Trophoblast cell (in vitro differentiated cells and primary cell): Measurements from ENCODE around the gene ARL8B.

Source experiments
- DNase-seq, 2 donors: peaks; one replicate each; pipeline ENCODE4 v3.0.0-alpha.2; 2016
- H2AFZ ChIP-seq: 2 replicates; pipeline ENCODE4 v1.6.1; 2013; ENCODE audit warnings: low read length, moderate library complexity, mild to moderate bottlenecking; ENCODE audit not compliant: insufficient read depth, poor library complexity
- H2AK5ac ChIP-seq: 2 replicates; pipeline ENCODE4 v1.6.1; 2013; ENCODE audit warnings: mild to moderate bottlenecking, low read length
- H2BK120ac ChIP-seq: 2 replicates; pipeline ENCODE4 v1.6.1; 2013; ENCODE audit warnings: low read length, mild to moderate bottlenecking, moderate library complexity; ENCODE audit not compliant: insufficient read depth, poor library complexity
- H2BK12ac ChIP-seq: 2 replicates; pipeline ENCODE4 v1.6.1; 2013; ENCODE audit warnings: mild to moderate bottlenecking, low read length, moderate library complexity
- H2BK5ac ChIP-seq: 2 replicates; pipeline ENCODE4 v1.6.1; 2013; ENCODE audit warnings: low read length, low read depth, moderate library complexity, mild to moderate bottlenecking; ENCODE audit not compliant: poor library complexity
- H3K14ac ChIP-seq: 2 replicates; pipeline ENCODE4 v1.6.1; 2013; ENCODE audit warnings: mild to moderate bottlenecking, low read length
- H3K18ac ChIP-seq: 2 replicates; pipeline ENCODE4 v1.6.1; 2013; ENCODE audit warnings: mild to moderate bottlenecking, low read length
- H3K23ac ChIP-seq: 2 replicates; pipeline ENCODE4 v1.6.1; 2013; ENCODE audit warnings: low read length
- H3K27ac ChIP-seq: 2 replicates; pipeline ENCODE4 v1.5.1; 2013; ENCODE audit warnings: low read depth, mild to moderate bottlenecking, inconsistent platforms, low read length, moderate library complexity
- H3K27me3 ChIP-seq: 2 replicates; pipeline ENCODE4 v1.6.1; 2013; ENCODE audit warnings: inconsistent platforms, mild to moderate bottlenecking, low read length, moderate library complexity; ENCODE audit not compliant: insufficient read depth
- H3K36me3 ChIP-seq, 2 experiments: 1 replicate in 1 of 2; 2 replicates in 1 of 2; pipeline ENCODE4 v1.6.1; 2013; ENCODE audit warnings: low read length in 2 of 2, mild to moderate bottlenecking in 2 of 2, moderate library complexity in 1 of 2; ENCODE audit not compliant: insufficient read depth in 2 of 2, control insufficient read depth in 1 of 2
- H3K4ac ChIP-seq: 2 replicates; pipeline ENCODE4 v1.6.1; 2013; ENCODE audit warnings: low read depth, mild to moderate bottlenecking, low read length, moderate library complexity
- H3K4me1 ChIP-seq, 2 experiments: 1 replicate in 1 of 2; 2 replicates in 1 of 2; pipeline ENCODE4 v1.6.1; 2013; ENCODE audit warnings: low read length in 2 of 2, mild to moderate bottlenecking in 2 of 2, moderate library complexity in 1 of 2; ENCODE audit not compliant: insufficient read depth in 2 of 2, control insufficient read depth in 1 of 2
- H3K4me2 ChIP-seq: 2 replicates; pipeline ENCODE4 v1.6.1; 2013; ENCODE audit warnings: inconsistent platforms, mild to moderate bottlenecking, low read length, moderate library complexity
- H3K4me3 ChIP-seq: 2 replicates; pipeline ENCODE4 v1.5.1; 2013; ENCODE audit warnings: mild to moderate bottlenecking, low read depth, low read length, inconsistent platforms
- H3K79me1 ChIP-seq: one replicate; pipeline ENCODE4 v1.6.1; 2013; ENCODE audit warnings: low read length
- H3K79me2 ChIP-seq: 2 replicates; pipeline ENCODE4 v1.6.1; 2013; ENCODE audit warnings: low read length, mild to moderate bottlenecking; ENCODE audit not compliant: control insufficient read depth, insufficient read depth, poor library complexity
- H3K9ac ChIP-seq: 2 replicates; pipeline ENCODE4 v1.6.1; 2013; ENCODE audit warnings: mild to moderate bottlenecking, low read length
- H3K9me3 ChIP-seq: 2 replicates; pipeline ENCODE4 v1.6.1; 2013; ENCODE audit warnings: low read depth, mild to moderate bottlenecking, control low read depth, inconsistent platforms, low read length; ENCODE audit not compliant: insufficient read depth
- H4K12ac ChIP-seq: 2 replicates; pipeline ENCODE4 v1.6.1; 2013; ENCODE audit warnings: low read depth, mild to moderate bottlenecking, low read length, moderate library complexity
- H4K8ac ChIP-seq: 2 replicates; pipeline ENCODE4 v1.6.1; 2013; ENCODE audit warnings: low read depth, mild to moderate bottlenecking, low read length, moderate library complexity
- H4K91ac ChIP-seq: one replicate; pipeline ENCODE4 v1.6.1; 2013; ENCODE audit warnings: low read depth, mild to moderate bottlenecking, low read length, moderate library complexity
- WGBS: extraction: QIAGEN DNeasy Blood & Tissue Kit; methylation state at CpG from one replicate; pipeline ENCODE4 v1.1.7; 2013; ENCODE audit warnings: missing lambda C conversion rate; ENCODE audit not compliant: insufficient read length, insufficient coverage; ENCODE audit errors: extremely low coverage; 5-methylcytosine and 5-hydroxymethylcytosine counted together

Gene ARL8B

GRCh38 chr3:5217824-5218595, 95.9 kb downstream of the ARL8B start:
- peaks cover 32 to 47% of the 10 kb centered on the region in 2 experiments for H3K36me3 ChIP-seq
- H3K9ac ChIP-seq, result no peak overlapping the region
- H2BK5ac ChIP-seq, result no peak overlapping the region
- no peaks in the 10 kb centered on the region for H3K79me1 ChIP-seq
- H3K4me2 ChIP-seq, result no peak overlapping the region
- no peak overlapping the region for H3K23ac ChIP-seq
- H3K79me2 ChIP-seq, result no peaks in the 10 kb centered on the region
- no peaks in the 10 kb centered on the region for H3K4me1 ChIP-seq
- no peak overlapping the region for H4K12ac ChIP-seq
- H3K27me3 ChIP-seq, result no peaks in the 10 kb centered on the region
- no peak overlapping the region for H3K4me3 ChIP-seq
- H3K14ac ChIP-seq, result no peak overlapping the region
- H3K18ac ChIP-seq, result no peak overlapping the region
- whole genome bisulfite sequencing, result no CpG with 5 or more reads among the region's 9 CpGs
- DNase-seq, result no peak
- no peak overlapping the region for H2BK120ac ChIP-seq
- no peak overlapping the region for H2BK12ac ChIP-seq
- H2AFZ ChIP-seq, result no peak overlapping the region
- no peak overlapping the region for H3K4ac ChIP-seq
- no peak overlapping the region for H4K8ac ChIP-seq
- no peak overlapping the region for H4K91ac ChIP-seq
- no peaks in the 10 kb centered on the region for H3K9me3 ChIP-seq
- H3K27ac ChIP-seq, result no peak overlapping the region
- H2AK5ac ChIP-seq, result no peak overlapping the region

- H3K4me3 ChIP-seq, result no peak overlapping the region
- no peak overlapping the region for H2BK5ac ChIP-seq
- no peak overlapping the region for H3K4me2 ChIP-seq
- H3K14ac ChIP-seq, result no peak overlapping the region
- H3K4ac ChIP-seq, result no peak overlapping the region
- H3K79me1 ChIP-seq, result no peaks in the 10 kb centered on the region
- no peak overlapping the region for H3K18ac ChIP-seq
- no peaks in the 10 kb centered on the region for H3K27me3 ChIP-seq
- no peak overlapping the region for H4K12ac ChIP-seq
- H2AK5ac ChIP-seq, result no peak overlapping the region
- H3K27ac ChIP-seq, result no peak overlapping the region
- no peak overlapping the region for H4K91ac ChIP-seq
- WGBS, result no CpG with 5 or more reads among the region's 5 CpGs
- H3K9me3 ChIP-seq, result no peaks in the 10 kb centered on the region
- no peak overlapping the region for H4K8ac ChIP-seq
- H2AFZ ChIP-seq, result no peak overlapping the region
- H3K23ac ChIP-seq, result no peak overlapping the region
- DNase-seq, result peak; percentile 69 to 85
- H3K79me2 ChIP-seq, result no peaks in the 10 kb centered on the region
- no peak overlapping the region for H2BK12ac ChIP-seq
- no peaks in the 10 kb centered on the region for H3K4me1 ChIP-seq
- H2BK120ac ChIP-seq, result no peak overlapping the region
- H3K9ac ChIP-seq, result no peak overlapping the region
- peaks cover 27 to 39% of the 10 kb centered on the region in 2 experiments for H3K36me3 ChIP-seq
Measured at GRCh38 chr3:5218815-5219214, 96.7 kb downstream of the ARL8B start.

- Histone ChIP-seq H2AFZ (no peak overlapping the region), H2AK5ac (no peak overlapping the region), H2BK12ac (no peak overlapping the region)
Measured at GRCh38 chr3:5219216-5219615, 97.1 kb downstream of the ARL8B start.

GRCh38 chr3:5220193-5220592, 98.1 kb downstream of the ARL8B start:
- no peak overlapping the region for H3K4ac ChIP-seq
- H2BK5ac ChIP-seq, result no peak overlapping the region
- no peak overlapping the region for H3K27ac ChIP-seq
- H3K36me3 ChIP-seq, result peaks cover 17 to 27% of the 10 kb centered on the region in 2 experiments
- H2AK5ac ChIP-seq, result no peak overlapping the region
- no peak overlapping the region for H2BK12ac ChIP-seq
- no peak overlapping the region for H3K4me2 ChIP-seq
- H3K18ac ChIP-seq, result no peak overlapping the region
- no peak overlapping the region for H4K12ac ChIP-seq
- no peak overlapping the region for H3K4me3 ChIP-seq
- WGBS, result no CpG with 5 or more reads among the region's 5 CpGs
- DNase-seq, result no peak
- no peak overlapping the region for H4K91ac ChIP-seq
- no peak overlapping the region for H3K23ac ChIP-seq
- H3K9me3 ChIP-seq, result no peaks in the 10 kb centered on the region
- no peaks in the 10 kb centered on the region for H3K27me3 ChIP-seq
- H2AFZ ChIP-seq, result no peak overlapping the region
- H3K9ac ChIP-seq, result no peak overlapping the region
- no peaks in the 10 kb centered on the region for H3K79me2 ChIP-seq
- H3K79me1 ChIP-seq, result no peaks in the 10 kb centered on the region
- no peaks in the 10 kb centered on the region for H3K4me1 ChIP-seq
- H3K14ac ChIP-seq, result no peak overlapping the region
- H4K8ac ChIP-seq, result no peak overlapping the region
- H2BK120ac ChIP-seq, result no peak overlapping the region

More at GRCh38 chr3:5219216-5219615, 97.1 kb downstream of the ARL8B start:
- Histone ChIP-seq H3K79me1 (no peaks in the 10 kb centered on the region), H3K4me1 (no peaks in the 10 kb centered on the region), H3K23ac (no peak overlapping the region), H2BK120ac (peak overlapping the region; percentile 44), H4K91ac (no peak overlapping the region), H3K18ac (no peak overlapping the region), H3K4me3 (no peak overlapping the region), H3K36me3 (peaks cover 24 to 35% of the 10 kb centered on the region in 2 experiments), H3K14ac (no peak overlapping the region), H3K9ac (no peak overlapping the region), H4K8ac (no peak overlapping the region), H3K9me3 (no peaks in the 10 kb centered on the region), H3K79me2 (no peaks in the 10 kb centered on the region), H3K4ac (no peak overlapping the region), H2BK5ac (no peak overlapping the region), H4K12ac (no peak overlapping the region), H3K27ac (no peak overlapping the region), H3K4me2 (no peak overlapping the region), H3K27me3 (no peaks in the 10 kb centered on the region)
- no peak for DNase-seq
- WGBS, result no CpG with 5 or more reads among the region's 4 CpGs
